CD4-positive, alpha-beta T cell treated with Interleukin-4 for 1 hour (primary cell): ENCODE data around the gene ACTL9.
"Not testable (repeated sequence)": the region's sequence is repeated elsewhere in the genome, so short reads cannot be mapped to it uniquely, and the experiment has no call there.

Source experiments
- DNase-seq, 2 donors: peaks; one replicate each; pipeline ENCODE4 v3.0.0-alpha.2; 2020 to 2022

The ACTL9 gene, protein sequence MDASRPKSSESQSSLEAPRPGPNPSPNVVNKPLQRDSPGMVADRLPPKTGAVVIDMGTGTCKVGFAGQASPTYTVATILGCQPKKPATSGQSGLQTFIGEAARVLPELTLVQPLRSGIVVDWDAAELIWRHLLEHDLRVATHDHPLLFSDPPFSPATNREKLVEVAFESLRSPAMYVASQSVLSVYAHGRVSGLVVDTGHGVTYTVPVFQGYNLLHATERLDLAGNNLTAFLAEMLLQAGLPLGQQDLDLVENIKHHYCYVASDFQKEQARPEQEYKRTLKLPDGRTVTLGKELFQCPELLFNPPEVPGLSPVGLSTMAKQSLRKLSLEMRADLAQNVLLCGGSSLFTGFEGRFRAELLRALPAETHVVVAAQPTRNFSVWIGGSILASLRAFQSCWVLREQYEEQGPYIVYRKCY

GRCh38 chr19:8698433-8699063 lies at the start of gene ACTL9:
Gene ACTL9, minus strand, starts transcription at chr19:8698795. Its CDS starts 94 bp downstream, at chr19:8698701.
- DNase-seq, result no peak

GRCh38 chr19:8739291-8740065 lies 40.9 kb upstream of the ACTL9 start:
- not testable (repeated sequence) for DNase-seq

DNA sequence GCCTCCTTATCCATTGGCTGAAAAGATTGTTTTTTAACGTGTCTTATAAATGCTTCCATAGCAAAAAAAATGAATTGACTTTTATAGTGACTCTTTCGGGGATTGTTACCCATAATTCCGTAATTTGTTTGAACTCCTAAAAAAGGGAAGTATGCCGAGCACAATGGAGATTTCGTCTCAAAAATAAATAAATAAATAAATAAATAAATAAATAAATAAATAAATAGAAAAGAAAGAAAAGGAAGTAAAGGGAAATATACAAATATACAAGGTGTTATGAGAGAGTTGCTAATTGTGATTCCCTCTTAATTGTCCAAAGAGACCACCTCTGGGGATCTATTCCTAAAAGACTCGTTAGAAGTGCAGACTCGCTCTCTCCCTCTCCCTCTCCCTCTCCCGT lies 39.8 kb upstream of the ACTL9 start:
- DNase-seq, result no peak

DNA sequence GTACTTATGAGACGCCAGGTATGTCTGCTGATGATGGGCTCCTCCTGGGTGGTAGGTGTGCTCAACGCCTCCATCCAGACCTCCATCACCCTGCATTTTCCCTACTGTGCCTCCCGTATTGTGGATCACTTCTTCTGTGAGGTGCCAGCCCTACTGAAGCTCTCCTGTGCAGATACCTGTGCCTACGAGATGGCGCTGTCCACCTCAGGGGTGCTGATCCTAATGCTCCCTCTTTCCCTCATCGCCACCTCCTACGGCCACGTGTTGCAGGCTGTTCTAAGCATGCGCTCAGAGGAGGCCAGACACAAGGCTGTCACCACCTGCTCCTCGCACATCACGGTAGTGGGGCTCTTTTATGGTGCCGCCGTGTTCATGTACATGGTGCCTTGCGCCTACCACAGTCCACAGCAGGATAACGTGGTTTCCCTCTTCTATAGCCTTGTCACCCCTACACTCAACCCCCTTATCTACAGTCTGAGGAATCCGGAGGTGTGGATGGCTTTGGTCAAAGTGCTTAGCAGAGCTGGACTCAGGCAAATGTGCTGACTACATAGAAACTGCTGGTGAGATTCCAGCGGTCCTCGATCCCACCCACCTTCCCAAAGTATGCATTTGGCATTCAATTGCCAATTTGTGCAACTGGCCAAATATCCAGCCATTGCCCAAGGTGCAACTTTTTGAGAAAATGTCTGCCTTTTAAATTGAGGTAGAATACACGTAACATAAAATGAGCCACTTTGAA lies 33.0 kb upstream of the ACTL9 start:
- no peak for DNase-seq

GRCh38 chr19:8724276-8724675 lies 25.7 kb upstream of the ACTL9 start:
- no peak for DNase-seq

- DNase-seq, result no peak
These were observed 23.4 kb upstream of the ACTL9 start for GRCh38 chr19:8722032-8722431.

DNA sequence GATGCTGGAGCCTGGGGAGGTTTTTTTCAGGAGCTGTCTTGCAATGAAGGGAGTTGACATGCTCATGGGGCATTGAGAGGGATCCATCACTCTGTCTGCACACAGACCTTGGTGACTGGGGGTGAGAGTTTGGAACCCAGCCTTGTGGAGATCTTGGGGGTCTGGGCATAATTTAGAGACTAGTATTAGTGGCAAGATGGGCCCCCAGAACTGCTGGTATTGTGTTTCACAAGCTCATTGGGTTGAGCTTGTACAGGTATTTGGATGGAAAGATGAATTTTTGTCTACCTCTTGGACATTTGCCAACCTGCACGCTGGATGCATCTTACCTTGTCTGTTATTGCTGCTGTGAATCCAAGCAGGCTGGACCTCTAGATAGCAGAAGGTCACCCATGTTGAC lies 22.7 kb upstream of the ACTL9 start, which contains the start of gene OR2Z1:
Gene OR2Z1 (plus strand): TSS at position 301 of the 400 bp plus-strand sequence. CDS start 9,395 bp downstream, outside the sequence.
- DNase-seq, result no peak

DNA sequence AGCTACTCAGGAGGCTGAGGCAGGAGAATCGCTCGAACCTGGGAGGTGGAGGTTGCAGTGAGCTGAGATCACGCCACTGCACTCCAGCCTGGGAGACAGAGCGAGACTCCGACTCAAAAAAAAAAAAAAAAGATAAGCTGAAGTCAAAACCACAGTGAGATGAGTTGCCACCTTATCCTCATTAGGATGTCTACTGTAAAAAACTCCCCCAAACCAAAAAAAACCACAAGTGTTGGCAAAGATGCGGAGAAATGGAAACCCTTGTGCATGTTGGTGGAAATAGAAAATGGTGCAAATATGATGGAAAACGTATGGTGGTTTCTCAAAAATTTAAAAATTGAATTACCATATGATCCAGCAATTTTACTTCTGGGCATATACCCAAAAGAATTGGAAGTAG lies 11.7 kb upstream of the ACTL9 start:
- not testable (repeated sequence) for DNase-seq

GRCh38 chr19:8705742-8706141 lies 7.1 kb upstream of the ACTL9 start:
- peak in 1 of 2 donors; percentile 52 for DNase-seq

DNA sequence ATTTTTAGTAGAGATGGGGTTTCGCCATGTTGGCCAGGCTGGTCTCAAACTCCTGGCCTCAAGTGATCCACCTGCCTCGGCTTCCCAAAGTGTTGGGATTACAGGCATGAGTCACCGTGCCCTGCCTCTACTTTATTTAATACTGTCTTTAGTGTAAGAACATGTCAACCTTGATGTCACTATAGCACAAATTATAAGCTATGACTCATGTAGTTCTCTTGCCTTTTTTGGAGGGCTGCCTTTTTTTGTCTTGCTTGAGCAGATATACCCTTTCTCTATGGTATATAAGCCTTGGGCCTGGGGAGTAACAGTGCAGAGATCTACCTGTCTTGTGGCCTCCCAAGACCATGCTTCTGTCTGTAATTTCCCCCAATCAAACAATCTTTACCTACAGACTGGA lies 6.7 kb upstream of the ACTL9 start:
- DNase-seq, result peak in 1 of 2 donors; percentile 7

DNA sequence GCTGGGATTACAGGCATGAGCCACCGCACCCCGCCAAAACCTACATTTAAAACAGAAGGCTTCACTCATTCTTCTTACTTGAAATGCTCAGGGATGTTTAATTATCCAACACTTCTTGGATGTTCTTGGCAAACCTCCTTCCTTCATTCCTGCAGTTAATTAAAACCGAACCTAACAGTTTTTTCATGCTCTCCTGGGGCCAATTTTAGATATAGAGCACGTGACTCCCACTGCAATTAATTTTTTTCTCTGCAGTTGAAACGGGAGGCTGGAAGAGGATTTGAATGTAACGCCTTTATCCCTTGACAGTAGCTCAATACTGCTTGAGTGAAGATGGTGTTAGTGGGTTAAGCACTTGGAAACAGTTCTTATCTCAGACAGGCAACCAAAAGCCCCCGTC lies 4.6 kb upstream of the ACTL9 start:
- no peak for DNase-seq

DNA sequence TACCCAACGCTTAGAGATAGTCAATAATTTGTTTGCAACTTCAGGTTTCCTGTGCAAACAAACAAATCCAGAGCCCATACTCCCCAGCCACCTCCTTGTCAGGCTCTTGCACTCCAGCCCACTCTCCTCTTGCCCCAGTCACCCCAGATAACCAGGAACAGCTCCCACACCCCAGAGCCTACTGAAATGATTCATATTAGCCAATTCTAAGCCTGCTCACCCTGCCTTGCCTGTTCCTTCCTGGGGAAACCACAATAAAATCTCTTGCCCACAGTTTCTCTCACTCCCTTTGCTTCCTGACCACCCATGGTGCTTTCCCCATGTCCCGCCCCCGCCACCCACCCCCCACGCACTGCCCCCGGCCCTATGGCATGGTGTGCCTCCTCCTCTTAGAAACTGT lies 3.8 kb upstream of the ACTL9 start:
- peak in 1 of 2 donors; percentile 47 for DNase-seq

DNA sequence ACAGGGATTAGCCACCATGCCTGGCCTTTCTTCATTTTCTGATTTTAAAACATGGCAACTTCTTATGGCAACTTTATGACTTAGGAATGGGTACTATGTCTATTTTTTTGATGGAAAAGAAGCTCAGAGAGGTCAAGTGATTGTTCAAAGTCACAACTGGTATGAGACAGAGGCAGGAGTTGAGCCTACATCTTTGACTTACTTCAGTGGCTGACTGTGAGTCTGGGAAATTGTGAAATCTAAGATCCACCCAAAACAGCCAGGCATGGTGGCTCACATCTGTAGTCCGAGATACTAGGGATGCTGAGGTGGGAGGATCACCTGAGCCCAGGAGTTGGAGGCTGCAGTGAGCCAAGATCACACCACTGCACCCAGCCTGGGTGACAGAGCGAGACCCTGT lies 2.4 kb upstream of the ACTL9 start:
- no peak for DNase-seq

DNA sequence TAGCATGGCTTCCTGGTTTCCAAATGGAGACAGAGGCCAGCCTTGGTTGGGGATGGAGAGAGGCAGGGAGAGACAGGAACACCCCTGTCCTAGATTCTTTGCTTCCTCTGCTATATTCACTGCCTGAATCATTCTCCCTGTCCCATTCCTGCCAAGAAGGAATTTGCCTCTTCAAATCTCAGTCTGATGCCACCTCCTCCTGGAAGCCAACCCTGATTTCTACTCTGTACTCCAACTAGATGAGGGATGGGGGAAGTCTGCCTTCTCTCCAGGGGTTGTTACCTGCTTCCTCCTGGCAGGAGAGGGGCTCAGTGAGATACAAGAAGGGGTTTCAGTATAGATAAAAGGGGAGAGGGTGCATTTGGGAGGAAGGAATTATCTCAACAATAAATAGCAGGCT lies 1.3 kb upstream of the ACTL9 start:
- DNase-seq, result no peak

DNA sequence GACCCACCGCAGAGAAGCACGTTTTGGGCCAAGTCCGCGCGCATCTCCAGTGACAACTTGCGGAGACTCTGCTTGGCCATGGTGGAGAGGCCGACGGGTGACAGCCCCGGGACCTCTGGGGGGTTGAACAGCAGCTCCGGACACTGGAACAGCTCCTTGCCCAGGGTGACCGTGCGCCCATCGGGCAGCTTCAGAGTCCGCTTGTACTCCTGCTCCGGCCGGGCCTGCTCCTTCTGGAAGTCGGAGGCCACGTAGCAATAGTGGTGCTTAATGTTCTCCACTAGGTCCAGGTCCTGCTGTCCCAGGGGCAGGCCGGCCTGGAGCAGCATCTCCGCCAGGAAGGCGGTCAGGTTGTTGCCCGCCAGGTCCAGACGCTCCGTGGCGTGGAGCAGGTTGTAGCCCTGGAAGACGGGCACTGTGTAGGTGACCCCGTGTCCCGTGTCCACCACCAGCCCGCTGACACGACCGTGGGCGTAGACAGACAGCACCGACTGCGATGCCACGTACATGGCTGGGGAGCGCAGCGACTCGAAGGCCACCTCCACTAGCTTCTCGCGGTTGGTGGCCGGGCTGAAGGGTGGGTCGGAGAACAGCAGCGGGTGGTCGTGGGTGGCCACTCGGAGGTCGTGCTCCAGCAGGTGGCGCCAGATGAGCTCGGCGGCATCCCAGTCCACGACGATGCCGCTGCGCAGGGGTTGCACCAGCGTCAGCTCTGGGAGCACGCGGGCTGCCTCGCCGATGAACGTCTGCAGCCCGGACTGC lies 743 bp downstream of the ACTL9 start:
- DNase-seq, result peak in 1 of 2 donors; percentile 5

DNA sequence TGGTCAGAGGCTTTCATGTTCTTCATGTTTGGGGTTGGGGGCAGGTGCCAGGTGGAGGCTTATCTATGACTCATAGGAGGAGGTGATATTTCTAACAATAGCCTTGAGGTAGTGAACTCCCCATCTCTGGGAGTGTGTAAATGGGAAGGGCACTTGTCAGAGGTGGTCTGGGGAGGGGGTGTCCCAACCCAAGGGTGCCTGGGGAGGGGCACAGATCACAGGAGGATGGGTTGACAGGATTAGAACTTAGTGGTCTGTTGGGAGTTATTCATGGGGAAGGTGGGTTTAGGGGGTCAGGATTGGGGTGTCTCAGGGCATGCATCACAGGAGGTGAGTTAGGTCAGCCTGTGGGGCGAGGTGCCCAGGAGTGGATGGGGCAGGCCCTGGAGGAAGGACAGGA lies 1.6 kb downstream of the ACTL9 start:
- no peak for DNase-seq

DNA sequence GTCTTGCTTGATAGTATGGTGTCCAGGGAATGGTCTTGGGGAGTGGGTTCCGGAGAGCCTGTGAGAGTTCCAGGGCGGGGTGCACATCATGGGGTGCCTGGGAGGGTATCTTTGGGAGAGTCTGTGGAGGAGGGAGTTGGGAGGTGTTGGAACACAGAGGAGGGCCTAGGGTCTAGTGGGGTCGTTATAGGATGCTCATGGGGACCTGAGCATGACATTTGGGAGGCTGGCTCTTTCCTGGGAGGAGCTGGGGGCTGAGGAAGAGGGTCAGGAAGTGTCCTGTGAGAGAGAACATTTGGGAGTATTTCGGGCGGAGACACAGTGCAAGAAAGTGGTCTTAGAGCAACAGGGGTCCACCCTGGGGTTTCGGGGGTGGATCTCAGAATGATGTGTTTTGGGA lies 2.7 kb downstream of the ACTL9 start:
- no peak for DNase-seq

DNA sequence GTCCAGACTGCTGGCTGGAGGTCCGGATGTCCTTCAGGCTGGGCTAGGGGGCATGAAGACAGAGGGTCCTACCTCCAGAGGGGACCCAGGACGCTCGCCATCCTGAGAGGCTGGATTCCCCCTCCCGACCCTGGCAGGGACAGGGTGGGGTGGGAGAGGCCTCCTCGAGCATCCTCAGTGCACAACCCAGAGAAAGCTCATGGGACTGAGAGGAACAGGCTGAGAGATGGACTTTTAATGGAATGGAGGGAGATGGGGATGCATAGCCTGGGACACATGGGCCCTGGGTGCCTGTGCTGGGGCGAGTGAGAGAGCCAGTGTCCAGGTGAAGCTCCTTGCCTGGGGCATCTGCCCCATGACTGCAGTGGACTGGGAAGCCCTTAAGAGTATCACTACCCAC lies 3.1 kb downstream of the ACTL9 start:
- no peak for DNase-seq

DNA sequence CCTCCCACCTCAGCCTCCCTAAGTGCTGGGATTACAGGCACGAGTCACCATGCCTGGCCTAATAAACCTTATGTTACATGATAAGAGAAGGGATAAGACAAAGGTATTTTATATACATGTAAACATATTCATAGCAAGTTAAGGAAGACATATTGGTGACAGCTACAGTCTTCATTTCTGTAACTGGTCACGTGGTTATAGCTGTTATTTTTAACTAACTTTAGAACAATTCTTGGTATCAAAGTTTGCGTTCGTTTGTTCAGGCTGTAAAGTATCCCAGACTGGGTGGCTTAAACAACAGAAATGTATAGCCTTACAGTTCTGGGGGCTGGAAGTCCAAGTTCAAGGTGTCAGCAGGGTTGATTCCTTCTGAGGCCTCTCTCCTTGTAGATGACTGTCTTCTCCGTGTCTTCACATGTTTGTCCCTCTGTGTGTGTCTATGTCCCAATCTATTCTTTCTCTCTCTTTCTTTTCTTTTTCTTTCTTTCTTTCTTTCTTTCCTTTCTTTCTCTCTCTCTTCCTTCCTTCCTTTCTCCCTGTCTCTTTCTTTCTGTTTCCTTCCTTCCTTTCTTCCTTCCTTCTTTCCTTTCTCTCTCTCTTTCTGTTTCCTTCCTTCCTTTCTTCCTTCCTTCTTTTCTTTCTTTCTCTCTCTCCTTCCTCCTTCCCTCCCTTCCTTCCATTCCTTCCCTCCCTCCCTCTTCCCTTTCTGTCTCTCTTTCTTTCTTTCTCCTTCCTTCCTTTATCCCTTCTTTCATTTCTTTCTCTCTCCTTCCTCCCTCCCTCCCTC lies 7.6 kb downstream of the ACTL9 start:
- no peak for DNase-seq

DNA sequence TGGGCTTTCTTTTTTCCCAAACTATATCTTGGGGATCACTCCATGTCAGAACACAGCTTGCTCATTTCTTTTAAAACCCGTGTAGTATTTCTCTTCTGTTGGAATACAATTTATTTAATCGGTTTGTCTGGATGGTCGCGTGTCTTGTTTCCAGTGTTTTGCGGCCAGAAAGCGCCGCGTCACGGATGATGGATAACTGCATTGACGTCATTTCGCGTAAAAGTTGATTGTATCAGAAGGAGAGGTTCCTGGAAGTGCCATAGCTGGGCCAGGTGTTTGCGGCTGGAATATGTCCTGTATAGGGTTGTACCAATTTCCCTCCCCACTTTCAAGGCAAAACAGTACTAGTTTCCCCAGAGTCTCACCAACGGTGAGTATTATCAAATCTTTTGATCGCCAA lies 9.7 kb downstream of the ACTL9 start:
- DNase-seq, result no peak

GRCh38 chr19:8686549-8686948 lies 12.0 kb downstream of the ACTL9 start:
- DNase-seq, result no peak
